Motor neuron (in vitro differentiated cells): ENCODE measurements around the gene CXCL6. TPM values are rescaled to one million over a fixed set of nuclear protein-coding genes. Genes with fewer than 3 reads are reported as not detected.
A peak's percentile ranks its signal among the peaks of the same experiment; 100 is the strongest.

Source experiments
- ATAC-seq, 8 experiments: fragments of 200-7000 bp; cut with Tn5 transposase; replicated peaks in 6 of 8; 2 replicates each; pipeline ENCODE4 v1.8.0; 2021; ENCODE audit warnings: mild to moderate bottlenecking in 8 of 8, moderate library complexity in 8 of 8
- H3K27ac ChIP-seq, 2 donors: fragments of 250-450 bp; sonication (Bioruptor Pico); 2 replicates each; pipeline ENCODE4 v1.9.0; 2021; ENCODE audit warnings: antibody characterized with exemption in 2 of 2, mild to moderate bottlenecking in 2 of 2, moderate library complexity in 1 of 2
- H3K4me1 ChIP-seq, 2 donors: fragments of 250-450 bp; sonication (Bioruptor Pico); replicated peaks in 1 of 2; 2 replicates each; pipeline ENCODE4 v1.6.1; 2021; ENCODE audit warnings: antibody characterized with exemption in 2 of 2, mild to moderate bottlenecking in 2 of 2, moderate library complexity in 1 of 2
- H3K4me3 ChIP-seq, 5 donors: fragments of 250-450 bp; sonication (Bioruptor Pico); 2 replicates each; pipeline ENCODE4 v1.9.0; 2021; ENCODE audit warnings: antibody characterized with exemption in 5 of 5, mild to moderate bottlenecking in 5 of 5, moderate library complexity in 4 of 5
- WGBS, 10 experiments: fragments of 450-650 bp; shearing (Covaris generic); methylation state at CpG; one replicate each; pipeline ENCODE4 v1.0.0; 2022; 5-methylcytosine and 5-hydroxymethylcytosine counted together
- in situ Hi-C, 9 experiments: fragments of 400-800 bp; cut with MboI; loops; one replicate each; pipeline ENCODE4 v1.15.0; 2021; ENCODE audit warnings: low sequenced_read_pairs in 9 of 9, low pct_unique_long_range_greater_than_20kb in 2 of 9; ENCODE audit not compliant: unreplicated experiment in 9 of 9
- total RNA-seq, 8 experiments: library from RNA; unstranded; fragments of 300-600 nt; gene quantifications; 2 replicates each; pipeline versions ENCODE4 v1.2.3 to v1.2.4, GENCODE V29; 2022

Gene CXCL6
- total RNA-seq, 8 experiments from 2014 or later = 0.16 to 6.8 (median 0.28) TPM; not detected in 4

GRCh38 chr4:73847526-73848182, 11.2 kb downstream of the CXCL6 start:
- H3K4me1 ChIP-seq = no peaks in the 10 kb centered on the region
- in situ Hi-C loops = no loop called here
- ATAC-seq = no peak
- no peak overlapping the region for H3K27ac ChIP-seq
- no peak overlapping the region for H3K4me3 ChIP-seq
- 64 to 100% (median 94%) methylated on average over 1 to 3 of the region's 3 CpGs; no CpG with 5 or more reads in 3 of the 10 experiments for WGBS, 10 experiments

GRCh38 chr4:73848183-73848777, 11.8 kb downstream of the CXCL6 start:
- Histone ChIP-seq H3K4me1 (no peaks in the 10 kb centered on the region), H3K27ac (no peak overlapping the region), H3K4me3 (no peak overlapping the region)
- whole genome bisulfite sequencing, 10 experiments = 0 to 100% (median 100%) methylated on average over 1 of the region's 1 CpG; no CpG with 5 or more reads in 5 of the 10 experiments
- no peak for ATAC-seq
- in situ Hi-C loops = no loop called here

GRCh38 chr4:73850261-73850970, 13.9 kb downstream of the CXCL6 start:
- in situ Hi-C loops = loop anchor here in 1 of 9 experiments (25.0 kb wide), 1 partner anchor 113 kb away; the partner anchor contains the start of gene CXCL8
- Histone ChIP-seq H3K4me1 (no peaks in the 10 kb centered on the region), H3K4me3 (no peak overlapping the region), H3K27ac (no peak overlapping the region)
- WGBS, 10 experiments = 38 to 94% (median 69%) methylated on average over 2 to 4 of the region's 4 CpGs; no CpG with 5 or more reads in 1 of the 10 experiments
- ATAC-seq = no peak

GRCh38 chr4:73851293-73851692, 14.8 kb downstream of the CXCL6 start:
- ATAC-seq = no peak
- 0 to 80% (median 25%) methylated on average over 1 of the region's 1 CpG; no CpG with 5 or more reads in 3 of the 10 experiments for WGBS, 10 experiments
- H3K4me3 ChIP-seq = no peak overlapping the region
- in situ Hi-C loops = loop anchor here in 1 of 9 experiments (25.0 kb wide), 1 partner anchor 114 kb away; the partner anchor contains the start of gene CXCL8
- no peaks in the 10 kb centered on the region for H3K4me1 ChIP-seq
- H3K27ac ChIP-seq = no peak overlapping the region

- H3K4me3 ChIP-seq = no peak overlapping the region
- H3K4me1 ChIP-seq = no peaks in the 10 kb centered on the region
- no peak overlapping the region for H3K27ac ChIP-seq
- no peak for ATAC-seq
- in situ Hi-C loops = loop anchor here in 1 of 9 experiments (25.0 kb wide), 1 partner anchor 115 kb away; the partner anchor contains the start of gene CXCL8
These were observed 16.3 kb downstream of the CXCL6 start for GRCh38 chr4:73852771-73853170.

- in situ Hi-C loops = loop anchor here in 1 of 9 experiments (25.0 kb wide), 1 partner anchor 116 kb away; the partner anchor contains the start of gene CXCL8
- H3K4me3 ChIP-seq = no peak within 1 kb of the TSS
- ATAC-seq = peak in 3 of 8 experiments; percentile 48 to 78 (median 68)
These were observed 16.8 kb downstream of the CXCL6 start, which contains the start of gene PF4V1 for GRCh38 chr4:73853246-73853704. TSS of gene PF4V1 (plus strand) at chr4:73853296. CDS start at chr4:73853363, 67 bp downstream.

GRCh38 chr4:73853718-73854473, 17.4 kb downstream of the CXCL6 start:
- 0 to 33% (median 0%) methylated on average over 1 to 3 of the region's 8 CpGs; no CpG with 5 or more reads in 3 of the 10 experiments for WGBS, 10 experiments
- Histone ChIP-seq H3K4me1 (no peaks in the 10 kb centered on the region), H3K4me3 (no peak overlapping the region), H3K27ac (no peak overlapping the region)
- in situ Hi-C loops = loop anchor here in 1 of 9 experiments (25.0 kb wide), 1 partner anchor 117 kb away; the partner anchor contains the start of gene CXCL8
- no peak for ATAC-seq

More at GRCh38 chr4:73853246-73853704, 16.8 kb downstream of the CXCL6 start, which contains the start of gene PF4V1:
- 3 to 100% (median 40%) methylated on average over 1 to 6 of the region's 22 CpGs; no CpG with 5 or more reads in 7 of the 10 experiments for WGBS, 10 experiments
- Histone ChIP-seq H3K4me1 (no peaks in the 10 kb centered on the region), H3K27ac (no peak within 1 kb of the TSS)

- Histone ChIP-seq H3K27ac (no peak overlapping the region), H3K4me3 (no peak overlapping the region), H3K4me1 (no peaks in the 10 kb centered on the region)
- 50 to 100% (median 93%) methylated on average over 1 to 3 of the region's 4 CpGs; no CpG with 5 or more reads in 3 of the 10 experiments for WGBS, 10 experiments
- in situ Hi-C loops = loop anchor here in 1 of 9 experiments (25.0 kb wide), 1 partner anchor 118 kb away; the partner anchor contains the start of gene CXCL8
- peak in 1 of 8 experiments; percentile 34 for ATAC-seq
These were observed 18.9 kb downstream of the CXCL6 start for GRCh38 chr4:73855406-73855805.

- ATAC-seq = no peak
- Histone ChIP-seq H3K4me1 (no peaks in the 10 kb centered on the region), H3K27ac (no peak overlapping the region), H3K4me3 (no peak overlapping the region)
- in situ Hi-C loops = loop anchor here in 1 of 9 experiments (25.0 kb wide), 1 partner anchor 119 kb away; the partner anchor contains the start of gene CXCL8
These were observed 20.0 kb downstream of the CXCL6 start for GRCh38 chr4:73856518-73856917.

- Histone ChIP-seq H3K27ac (no peak overlapping the region), H3K4me1 (no peaks in the 10 kb centered on the region), H3K4me3 (no peak overlapping the region)
- no peak for ATAC-seq
- in situ Hi-C loops = loop anchor here in 1 of 9 experiments (25.0 kb wide), 1 partner anchor 122 kb away; the partner anchor contains the start of gene CXCL8
These were observed 23.2 kb downstream of the CXCL6 start for GRCh38 chr4:73859614-73860088.

GRCh38 chr4:73860181-73860580, 23.7 kb downstream of the CXCL6 start:
- Histone ChIP-seq H3K27ac (no peak overlapping the region), H3K4me1 (no peaks in the 10 kb centered on the region), H3K4me3 (no peak overlapping the region)
- 10 to 100% (median 58%) methylated on average over 1 to 4 of the region's 4 CpGs for WGBS, 10 experiments
- ATAC-seq = no peak
- in situ Hi-C loops = loop anchor here in 1 of 9 experiments (25.0 kb wide), 1 partner anchor 123 kb away; the partner anchor contains the start of gene CXCL8

- ATAC-seq = no peak
- no peak overlapping the region for H3K27ac ChIP-seq
- in situ Hi-C loops = loop anchor here in 1 of 9 experiments (25.0 kb wide), 1 partner anchor 124 kb away; the partner anchor contains the start of gene CXCL8
- 46 to 100% (median 81%) methylated on average over 1 to 3 of the region's 3 CpGs for WGBS, 10 experiments
- no peak overlapping the region for H3K4me3 ChIP-seq
- no peaks in the 10 kb centered on the region for H3K4me1 ChIP-seq
These were observed 24.4 kb downstream of the CXCL6 start for GRCh38 chr4:73860917-73861316.
